Measurements from ENCODE around the gene INPP4B.
"Not testable (repeated sequence)": the region's sequence is repeated elsewhere in the genome, so short reads cannot be mapped to it uniquely, and the experiment has no call there.

Gene INPP4B

GRCh38 chr4:142683503-142683902 is 162.6 kb downstream of the INPP4B start:
- no peak for DNase-seq

GRCh38 chr4:142671516-142671915 is 174.6 kb downstream of the INPP4B start:
- no peak for DNase-seq

- DNase-seq = no peak
Measured at GRCh38 chr4:142663828-142664227, 182.3 kb downstream of the INPP4B start.

GRCh38 chr4:142660728-142661127 is 185.4 kb downstream of the INPP4B start:
- DNase-seq = no peak

GRCh38 chr4:142656178-142656577 is 189.9 kb downstream of the INPP4B start:
- DNase-seq = peak; percentile 15

- DNase-seq = no peak
Measured at GRCh38 chr4:142648378-142648777, 197.7 kb downstream of the INPP4B start.

GRCh38 chr4:142645475-142646108 is 200.5 kb downstream of the INPP4B start:
- DNase-seq = no peak

GRCh38 chr4:142644628-142645027 is 201.5 kb downstream of the INPP4B start:
- not testable (repeated sequence) for DNase-seq

GRCh38 chr4:142637614-142638013 is 208.5 kb downstream of the INPP4B start:
- DNase-seq = no peak

GRCh38 chr4:142631836-142632235 is 214.3 kb downstream of the INPP4B start:
- no peak for DNase-seq

- DNase-seq = no peak
Measured at GRCh38 chr4:142615324-142615665, 230.8 kb downstream of the INPP4B start.

GRCh38 chr4:142614621-142615323 is 231.3 kb downstream of the INPP4B start:
- DNase-seq = no peak

GRCh38 chr4:142607976-142608375 is 238.1 kb downstream of the INPP4B start:
- no peak for DNase-seq

- no peak for DNase-seq
Measured at GRCh38 chr4:142600952-142601351, 245.1 kb downstream of the INPP4B start.

- no peak for DNase-seq
Measured at GRCh38 chr4:142598132-142598531, 248.0 kb downstream of the INPP4B start.

- no peak for DNase-seq
Measured at GRCh38 chr4:142596595-142596994, 249.5 kb downstream of the INPP4B start.

- no peak for DNase-seq
Measured at GRCh38 chr4:142596121-142596520, 250.0 kb downstream of the INPP4B start.

- DNase-seq = no peak
Measured at GRCh38 chr4:142595222-142595871, 250.8 kb downstream of the INPP4B start.

- no peak for DNase-seq
Measured at GRCh38 chr4:142585411-142585810, 260.7 kb downstream of the INPP4B start.

- DNase-seq = no peak
Measured at GRCh38 chr4:142583708-142584107, 262.4 kb downstream of the INPP4B start.

GRCh38 chr4:142582340-142582739 is 263.8 kb downstream of the INPP4B start:
- DNase-seq = no peak

- no peak for DNase-seq
Measured at GRCh38 chr4:142581881-142582280, 264.2 kb downstream of the INPP4B start.

- no peak for DNase-seq
Measured at GRCh38 chr4:142579443-142579842, 266.7 kb downstream of the INPP4B start.

GRCh38 chr4:142574306-142574705 is 271.8 kb downstream of the INPP4B start:
- DNase-seq = no peak

Data from right kidney (tissue), 1 donor.